ENCODE data around the gene FAR1.
"Not testable (repeated sequence)": the region's sequence is repeated elsewhere in the genome, so short reads cannot be mapped to it uniquely, and the experiment has no call there.

Gene FAR1

DNA sequence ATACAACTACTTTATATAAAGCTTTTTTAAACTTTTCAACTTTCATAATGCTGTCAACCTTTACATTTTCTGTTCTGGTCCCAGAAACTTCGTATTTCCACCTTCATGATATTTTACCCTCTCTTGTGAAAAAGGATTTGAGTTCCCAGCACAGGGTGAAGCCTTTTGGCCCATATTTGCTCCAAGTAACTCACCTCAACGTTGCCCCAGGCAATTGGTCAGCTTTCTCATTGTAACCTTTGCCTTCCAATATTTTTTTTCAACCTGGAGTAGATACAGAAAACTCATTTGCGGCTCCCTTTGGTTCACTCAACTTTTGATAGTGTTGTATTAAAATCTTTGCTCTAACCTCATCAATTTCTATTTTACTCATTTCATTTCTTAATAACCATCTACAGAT is 21.1 kb upstream of the FAR1 start:
- Histone ChIP-seq H3K9me2 (replicated peaks; ENCODE audit: insufficient read depth, low read length) (0 out of 2 replicates have a peak, but pooled peaks cover 3% of the 10 kb centered on the region), H3F3A (ENCODE audit: insufficient read depth) (no peaks in the 10 kb centered on the region), H3K36me3 (ENCODE audit: low read length) (no peaks in the 10 kb centered on the region), H3K4me2 (ENCODE audit: low read depth, low read length, poor library complexity, severe bottlenecking) (no peak overlapping the region), H3K79me2 (ENCODE audit: insufficient read depth, low read length) (no peaks in the 10 kb centered on the region), H3K27ac (ENCODE audit: low read depth, low read length) (no peak overlapping the region), H3K4me3 (ENCODE audit: insufficient read depth, low read length, poor library complexity, severe bottlenecking) (no peak overlapping the region), H3K27me3 (ENCODE audit: low read length) (no peaks in the 10 kb centered on the region), H3K9ac (ENCODE audit: low read length) (no peak overlapping the region), H2AFZ (ENCODE audit: low read depth, low read length, severe bottlenecking) (no peak overlapping the region), H4K20me1 (ENCODE audit: low read depth, low read length) (no peaks in the 10 kb centered on the region), H3K9me3 (ENCODE audit: insufficient read depth, low read length) (no peaks in the 10 kb centered on the region)
- TF ChIP-seq, protein P1, sequence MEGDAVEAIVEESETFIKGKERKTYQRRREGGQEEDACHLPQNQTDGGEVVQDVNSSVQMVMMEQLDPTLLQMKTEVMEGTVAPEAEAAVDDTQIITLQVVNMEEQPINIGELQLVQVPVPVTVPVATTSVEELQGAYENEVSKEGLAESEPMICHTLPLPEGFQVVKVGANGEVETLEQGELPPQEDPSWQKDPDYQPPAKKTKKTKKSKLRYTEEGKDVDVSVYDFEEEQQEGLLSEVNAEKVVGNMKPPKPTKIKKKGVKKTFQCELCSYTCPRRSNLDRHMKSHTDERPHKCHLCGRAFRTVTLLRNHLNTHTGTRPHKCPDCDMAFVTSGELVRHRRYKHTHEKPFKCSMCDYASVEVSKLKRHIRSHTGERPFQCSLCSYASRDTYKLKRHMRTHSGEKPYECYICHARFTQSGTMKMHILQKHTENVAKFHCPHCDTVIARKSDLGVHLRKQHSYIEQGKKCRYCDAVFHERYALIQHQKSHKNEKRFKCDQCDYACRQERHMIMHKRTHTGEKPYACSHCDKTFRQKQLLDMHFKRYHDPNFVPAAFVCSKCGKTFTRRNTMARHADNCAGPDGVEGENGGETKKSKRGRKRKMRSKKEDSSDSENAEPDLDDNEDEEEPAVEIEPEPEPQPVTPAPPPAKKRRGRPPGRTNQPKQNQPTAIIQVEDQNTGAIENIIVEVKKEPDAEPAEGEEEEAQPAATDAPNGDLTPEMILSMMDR (IDR thresholded peaks at IDR 0.05; ENCODE audit: insufficient read depth, low read length, poor library complexity, severe bottlenecking) = no peak
- no peak for TF ChIP-seq EZH2phosphoT487 (conservative IDR thresholded peaks at IDR 0.05; ENCODE audit: low read length)

GRCh38 chr11:13649619-13650018 is 18.8 kb upstream of the FAR1 start:
- Histone ChIP-seq H3K27me3 (ENCODE audit: low read length) (no peaks in the 10 kb centered on the region), H3K9ac (ENCODE audit: low read length) (no peak overlapping the region), H4K20me1 (ENCODE audit: low read depth, low read length) (no peaks in the 10 kb centered on the region), H2AFZ (ENCODE audit: low read depth, low read length, severe bottlenecking) (no peak overlapping the region), H3K4me2 (ENCODE audit: low read depth, low read length, poor library complexity, severe bottlenecking) (no peak overlapping the region), H3F3A (ENCODE audit: insufficient read depth) (no peaks in the 10 kb centered on the region), H3K9me2 (replicated peaks; ENCODE audit: insufficient read depth, low read length) (0 out of 2 replicates have a peak, but pooled peaks cover 3% of the 10 kb centered on the region), H3K9me3 (ENCODE audit: insufficient read depth, low read length) (no peaks in the 10 kb centered on the region), H3K27ac (ENCODE audit: low read depth, low read length) (no peak overlapping the region), H3K79me2 (ENCODE audit: insufficient read depth, low read length) (no peaks in the 10 kb centered on the region), H3K36me3 (ENCODE audit: low read length) (no peaks in the 10 kb centered on the region), H3K4me3 (ENCODE audit: insufficient read depth, low read length, poor library complexity, severe bottlenecking) (no peak overlapping the region)
- no peak for TF ChIP-seq EZH2phosphoT487 (conservative IDR thresholded peaks at IDR 0.05; ENCODE audit: low read length)
- TF ChIP-seq, protein P1 (IDR thresholded peaks at IDR 0.05; ENCODE audit: insufficient read depth, low read length, poor library complexity, severe bottlenecking) = no peak

DNA sequence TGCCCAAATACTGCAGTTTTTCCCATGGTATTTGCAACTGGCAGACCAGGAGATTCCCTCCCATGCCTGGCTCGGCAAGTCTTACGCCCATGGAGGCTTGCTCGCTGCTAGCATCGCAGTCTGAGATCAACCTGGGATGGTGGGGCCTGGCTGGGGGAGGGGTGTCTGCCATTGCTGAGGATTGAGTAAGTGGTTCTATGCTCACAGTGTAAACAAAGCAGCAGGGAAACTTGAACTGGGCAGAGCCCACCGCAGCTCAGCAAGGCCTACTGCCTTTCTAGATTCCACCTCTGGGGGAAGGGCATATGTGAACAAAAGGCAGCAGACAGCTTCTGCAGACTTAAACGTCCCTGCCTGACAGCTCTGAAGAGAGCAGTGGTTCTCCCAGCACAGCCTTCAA is 17.0 kb upstream of the FAR1 start:
- H3K9ac ChIP-seq (ENCODE audit: low read length); H3K9me2 ChIP-seq (replicated peaks; ENCODE audit: insufficient read depth, low read length); H3K27me3 ChIP-seq (ENCODE audit: low read length); H3K9me3 ChIP-seq (ENCODE audit: insufficient read depth, low read length); H3K4me2 ChIP-seq (ENCODE audit: low read depth, low read length, poor library complexity, severe bottlenecking); H3F3A ChIP-seq (ENCODE audit: insufficient read depth); H3K4me3 ChIP-seq (ENCODE audit: insufficient read depth, low read length, poor library complexity, severe bottlenecking); H2AFZ ChIP-seq (ENCODE audit: low read depth, low read length, severe bottlenecking); H3K27ac ChIP-seq (ENCODE audit: low read depth, low read length); H3K79me2 ChIP-seq (ENCODE audit: insufficient read depth, low read length); H4K20me1 ChIP-seq (ENCODE audit: low read depth, low read length); H3K36me3 ChIP-seq (ENCODE audit: low read length): not testable (repeated sequence)

DNA sequence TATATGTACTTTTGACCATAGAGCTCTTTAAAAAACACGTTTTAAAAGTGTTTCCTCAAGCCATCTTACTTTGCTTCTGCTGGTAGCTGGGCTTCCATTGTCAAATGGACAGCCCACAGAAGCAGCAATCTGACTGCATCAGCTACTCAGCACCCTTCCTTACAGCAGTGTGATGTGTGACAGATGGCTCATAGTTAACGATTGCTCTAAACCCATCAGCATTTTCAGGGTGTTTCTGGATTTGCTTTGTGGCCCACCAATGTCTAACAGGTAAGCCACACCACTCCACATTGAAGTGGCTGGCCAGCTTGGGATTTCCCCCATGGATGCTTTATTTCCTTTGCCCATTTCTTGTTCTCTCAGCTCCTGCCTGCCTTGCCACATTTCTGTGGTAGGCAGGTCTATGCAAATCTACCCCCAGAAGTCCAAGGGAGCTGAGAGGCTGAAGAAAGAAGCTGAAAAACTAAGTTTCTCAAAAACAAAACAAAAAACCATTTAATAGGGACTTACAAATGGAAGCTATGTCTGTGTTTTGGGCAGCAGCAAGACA is 7.3 kb upstream of the FAR1 start:
- Histone ChIP-seq H3K9me2 (replicated peaks; ENCODE audit: insufficient read depth, low read length) (no peaks in the 10 kb centered on the region), H3K4me3 (ENCODE audit: insufficient read depth, low read length, poor library complexity, severe bottlenecking) (no peak overlapping the region), H3F3A (ENCODE audit: insufficient read depth) (no peaks in the 10 kb centered on the region), H2AFZ (ENCODE audit: low read depth, low read length, severe bottlenecking) (no peak overlapping the region), H3K36me3 (ENCODE audit: low read length) (no peaks in the 10 kb centered on the region), H3K4me2 (ENCODE audit: low read depth, low read length, poor library complexity, severe bottlenecking) (no peak overlapping the region), H3K27ac (ENCODE audit: low read depth, low read length) (no peak overlapping the region), H3K9me3 (ENCODE audit: insufficient read depth, low read length) (peaks cover 9% of the 10 kb centered on the region; the same call in 1 of the 2 replicates), H3K9ac (ENCODE audit: low read length) (no peak overlapping the region), H3K79me2 (ENCODE audit: insufficient read depth, low read length) (no peaks in the 10 kb centered on the region), H4K20me1 (ENCODE audit: low read depth, low read length) (no peaks in the 10 kb centered on the region), H3K27me3 (ENCODE audit: low read length) (no peaks in the 10 kb centered on the region)
- TF ChIP-seq EZH2phosphoT487 (conservative IDR thresholded peaks at IDR 0.05; ENCODE audit: low read length) = no peak
- TF ChIP-seq, protein P1 (IDR thresholded peaks at IDR 0.05; ENCODE audit: insufficient read depth, low read length, poor library complexity, severe bottlenecking) = no peak
